ENCODE measurements around the gene UBD.

UBD gene

DNA sequence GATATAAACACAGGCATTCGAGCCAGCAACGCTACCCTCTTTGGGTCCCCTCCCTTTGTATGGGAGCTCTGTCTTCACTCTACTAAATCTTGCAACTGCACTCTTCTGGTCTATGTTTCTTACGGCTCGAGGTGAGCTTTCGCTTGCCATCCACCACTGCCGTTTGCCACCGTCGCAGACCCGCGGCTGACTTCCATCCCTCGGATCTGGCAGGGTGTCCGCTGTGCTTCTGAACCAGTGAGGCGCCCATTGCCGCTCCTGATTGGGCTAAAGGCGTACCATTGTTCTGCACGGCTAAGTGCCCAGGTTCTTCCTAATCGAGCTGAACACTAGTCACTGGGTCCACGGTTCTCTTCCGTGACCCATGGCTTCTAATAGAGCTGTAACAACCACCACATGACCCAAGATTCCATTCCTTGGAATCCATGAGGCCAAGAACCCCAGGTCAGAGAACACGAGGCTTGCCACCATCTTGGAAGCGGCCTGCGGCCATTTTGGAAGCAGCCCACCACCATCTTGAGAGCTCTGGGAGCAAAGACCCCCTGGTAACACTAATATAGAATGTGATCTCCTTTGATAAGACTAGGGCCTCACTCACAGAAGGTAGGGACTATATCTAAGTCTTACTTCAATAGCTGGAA is 973 bp downstream of the UBD start:
- no peak for DNase-seq

DNA sequence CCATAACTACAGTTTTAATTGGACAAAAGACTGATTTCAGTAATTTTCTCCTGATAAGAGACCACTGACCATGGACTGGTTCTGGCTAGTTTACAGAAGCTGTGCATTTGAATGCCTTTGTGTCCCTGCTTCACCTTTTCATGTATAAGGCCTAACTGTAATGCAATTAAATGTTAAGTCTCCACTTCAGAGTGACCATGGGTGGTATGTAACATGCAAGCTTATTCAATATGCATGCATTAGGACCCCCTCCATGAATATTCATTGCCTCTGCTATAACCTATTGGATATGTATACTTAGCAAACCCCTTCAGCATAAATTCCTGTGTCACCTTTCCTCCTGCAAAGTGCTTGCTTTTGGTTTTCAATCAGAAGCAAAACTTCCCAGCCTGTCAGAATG is 2.2 kb downstream of the UBD start:
- no peak for DNase-seq

DNA sequence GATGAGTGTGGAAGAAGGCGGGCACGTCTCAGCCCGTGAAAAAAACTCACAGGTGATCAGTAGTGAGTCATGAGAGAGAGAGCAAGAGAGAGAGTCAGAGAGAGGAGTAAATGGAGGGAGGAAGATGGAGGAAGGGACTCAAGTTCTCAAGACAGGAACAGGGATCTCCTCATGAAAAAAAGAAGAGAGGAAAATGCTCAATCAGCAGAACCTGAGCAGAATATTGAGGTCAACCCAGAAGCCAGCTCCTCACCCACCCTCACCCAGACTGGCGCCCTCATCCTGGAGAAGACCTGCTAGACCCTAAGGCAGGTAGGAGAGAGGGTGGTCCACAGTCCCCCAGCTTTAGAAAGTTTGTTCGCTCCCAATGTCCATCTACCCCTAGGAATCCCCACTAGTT is 4.8 kb downstream of the UBD start:
- DNase-seq: no peak

DNA sequence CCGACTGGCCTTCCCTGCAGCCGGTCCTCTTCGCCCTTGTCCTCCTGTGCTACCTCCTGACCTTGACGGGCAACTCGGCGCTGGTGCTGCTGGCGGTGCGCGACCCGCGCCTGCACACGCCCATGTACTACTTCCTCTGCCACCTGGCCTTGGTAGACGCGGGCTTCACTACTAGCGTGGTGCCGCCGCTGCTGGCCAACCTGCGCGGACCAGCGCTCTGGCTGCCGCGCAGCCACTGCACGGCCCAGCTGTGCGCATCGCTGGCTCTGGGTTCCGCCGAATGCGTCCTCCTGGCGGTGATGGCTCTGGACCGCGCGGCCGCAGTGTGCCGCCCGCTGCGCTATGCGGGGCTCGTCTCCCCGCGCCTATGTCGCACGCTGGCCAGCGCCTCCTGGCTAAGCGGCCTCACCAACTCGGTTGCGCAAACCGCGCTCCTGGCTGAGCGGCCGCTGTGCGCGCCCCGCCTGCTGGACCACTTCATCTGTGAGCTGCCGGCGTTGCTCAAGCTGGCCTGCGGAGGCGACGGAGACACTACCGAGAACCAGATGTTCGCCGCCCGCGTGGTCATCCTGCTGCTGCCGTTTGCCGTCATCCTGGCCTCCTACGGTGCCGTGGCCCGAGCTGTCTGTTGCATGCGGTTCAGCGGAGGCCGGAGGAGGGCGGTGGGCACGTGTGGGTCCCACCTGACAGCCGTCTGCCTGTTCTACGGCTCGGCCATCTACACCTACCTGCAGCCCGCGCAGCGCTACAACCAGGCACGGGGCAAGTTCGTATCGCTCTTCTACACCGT is 6.1 kb downstream of the UBD start:
- no peak for DNase-seq

DNA sequence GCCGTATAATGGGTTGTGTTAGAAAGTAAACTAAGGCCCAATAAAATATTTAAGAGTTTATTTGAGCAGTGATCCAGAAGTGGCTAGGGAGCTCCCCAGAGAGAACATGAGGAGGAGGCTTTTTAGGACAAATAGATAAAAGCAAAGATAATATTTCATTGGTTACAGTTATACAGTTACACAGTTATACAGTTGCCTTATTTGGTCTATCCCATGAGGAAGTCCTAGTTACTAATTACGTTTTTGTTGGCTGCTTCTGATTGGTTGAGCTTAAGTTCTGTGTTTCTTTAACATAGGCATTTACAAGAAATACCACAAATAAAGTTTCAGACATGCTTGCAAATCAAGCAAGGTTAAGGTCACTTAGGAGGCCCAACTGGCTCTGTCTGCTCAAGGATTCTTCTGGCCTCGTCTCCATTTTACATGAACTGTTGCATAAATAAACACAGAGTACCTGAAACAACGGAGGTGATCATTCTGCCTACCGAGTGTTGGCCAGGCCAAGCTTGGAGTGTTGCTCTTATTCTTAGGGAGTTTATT is 7.0 kb downstream of the UBD start:
- no peak for DNase-seq

DNA sequence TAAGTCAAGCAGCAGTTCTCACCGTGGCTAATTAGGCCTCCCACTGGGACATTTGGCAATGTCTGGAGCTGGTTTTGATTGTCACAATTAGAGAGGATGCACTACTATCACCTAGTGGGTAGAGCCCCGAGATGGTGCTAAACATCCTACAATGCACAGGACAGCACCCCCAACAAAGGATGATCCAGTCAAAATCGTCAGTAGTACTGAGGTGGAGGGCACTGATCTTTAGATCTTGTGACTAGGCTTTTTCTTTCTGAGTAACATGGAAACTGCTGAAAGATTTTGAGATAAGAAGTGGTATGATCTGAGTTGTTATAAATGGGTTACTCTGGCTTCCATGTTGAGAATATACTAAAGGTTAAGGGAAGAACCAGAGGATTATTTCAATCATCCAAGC is 12.0 kb downstream of the UBD start:
- DNase-seq: no peak

DNA sequence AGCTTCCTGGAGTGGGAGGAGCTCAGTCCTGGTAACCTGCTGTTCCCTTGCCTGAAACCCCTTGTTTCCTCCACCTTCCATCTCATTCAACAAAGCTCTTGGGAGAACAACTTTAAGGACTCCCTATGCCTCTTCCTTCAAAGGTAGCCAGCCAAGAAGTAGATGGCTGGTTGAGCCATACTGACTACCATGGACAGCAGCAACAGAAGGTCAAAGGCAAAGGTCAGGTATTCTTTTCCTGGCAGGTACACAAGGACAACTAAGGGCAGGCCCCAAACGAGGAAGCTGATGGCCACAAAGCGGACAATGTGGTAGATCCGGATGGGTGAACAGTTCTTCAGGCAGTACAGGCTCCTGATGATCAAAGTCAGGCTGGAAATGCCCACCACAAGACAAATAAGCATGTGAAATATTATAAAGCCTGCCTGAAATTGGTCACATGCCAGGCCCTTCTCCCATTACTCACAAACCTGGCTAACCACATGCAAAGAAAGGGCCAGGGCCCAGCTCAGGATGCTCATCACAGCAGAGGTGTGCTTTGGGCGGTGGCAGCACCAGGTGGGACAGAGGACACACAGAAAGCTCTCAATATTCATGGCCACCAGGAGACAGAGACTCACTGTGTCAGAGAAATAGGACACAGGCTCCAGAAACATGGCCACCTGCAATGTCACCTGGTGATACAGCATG is 21.7 kb downstream of the UBD start:
- no peak for DNase-seq

DNA sequence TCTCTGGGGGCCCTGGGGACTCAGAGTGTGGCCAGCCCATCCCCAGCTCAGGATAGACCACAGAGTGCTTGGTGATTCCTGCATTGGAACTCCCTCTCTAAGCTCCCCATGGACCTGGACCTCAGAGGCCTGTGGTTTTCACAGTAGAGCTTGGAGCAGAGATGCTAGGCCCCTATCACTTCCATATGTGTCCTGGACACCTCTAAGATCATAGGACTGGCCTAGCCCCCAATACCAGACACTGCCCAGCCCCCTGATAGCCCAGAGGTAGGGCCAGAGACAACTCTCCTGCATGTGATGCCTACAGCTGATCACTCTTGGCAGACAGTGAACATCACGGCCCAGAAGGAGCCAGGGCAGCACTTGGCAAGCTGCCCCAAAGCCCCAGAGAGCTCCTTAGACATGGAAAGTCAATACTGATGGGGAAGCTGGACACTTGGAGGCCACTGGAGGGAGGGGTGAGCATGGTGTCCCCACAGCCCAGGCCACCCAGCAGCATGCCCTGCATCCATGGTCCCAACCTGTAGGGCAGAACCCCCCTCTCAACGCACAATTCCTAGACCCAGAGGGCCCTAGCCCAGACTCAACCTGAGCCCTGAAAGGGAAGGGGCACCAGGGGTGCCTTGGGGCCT is 27.1 kb downstream of the UBD start:
- DNase-seq: no peak

DNA sequence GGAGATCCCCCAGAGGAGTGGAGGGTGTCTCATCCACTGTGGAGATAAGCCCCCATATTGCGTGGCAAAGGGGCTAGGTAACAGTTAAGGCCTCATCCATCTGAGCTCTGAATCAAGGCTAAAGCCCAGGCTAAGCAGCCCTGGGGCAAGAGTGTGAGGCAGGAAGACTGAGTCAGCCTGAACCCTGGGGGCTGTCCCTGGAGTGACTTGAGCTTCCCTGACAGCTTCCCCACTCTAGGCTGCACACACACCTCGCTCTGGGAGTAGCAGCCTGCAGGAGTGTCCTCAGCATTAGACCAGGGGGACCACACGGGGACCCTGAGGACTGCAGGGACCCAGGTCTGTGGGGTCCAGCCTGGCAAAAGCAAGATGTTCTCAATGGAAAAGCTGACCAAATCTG is 27.9 kb downstream of the UBD start:
- no peak for DNase-seq

DNA sequence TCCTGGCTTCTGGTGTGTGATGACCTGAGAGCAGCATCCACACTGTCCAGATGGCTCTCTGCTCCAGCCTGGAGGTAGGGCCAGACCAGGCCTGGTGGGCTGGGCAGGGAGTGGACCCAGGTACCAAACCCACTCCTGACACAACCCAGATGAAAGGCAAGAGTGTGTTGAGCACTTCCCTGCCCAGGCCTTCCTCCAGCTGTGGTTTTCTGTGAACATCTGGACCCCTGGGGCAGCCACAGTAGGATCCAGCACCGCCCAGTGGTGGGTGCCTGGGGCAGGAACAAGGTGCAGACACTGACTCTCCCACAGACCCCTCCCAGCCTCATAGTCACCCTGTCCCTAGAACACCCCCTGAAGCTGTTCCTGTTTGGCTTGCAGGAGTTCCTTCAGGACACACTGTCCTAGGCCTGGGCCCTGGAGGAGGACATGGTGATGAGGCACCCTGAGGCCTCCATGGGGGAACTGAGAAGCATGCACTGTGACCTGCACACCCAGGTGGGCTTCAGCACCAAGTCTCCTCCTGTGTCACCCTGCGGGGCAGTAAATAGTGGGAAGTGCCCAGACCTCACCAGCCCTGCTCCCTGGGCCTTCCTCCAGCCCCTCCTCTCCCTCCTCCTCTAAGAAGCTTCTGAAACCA is 28.7 kb downstream of the UBD start:
- no peak for DNase-seq

DNA sequence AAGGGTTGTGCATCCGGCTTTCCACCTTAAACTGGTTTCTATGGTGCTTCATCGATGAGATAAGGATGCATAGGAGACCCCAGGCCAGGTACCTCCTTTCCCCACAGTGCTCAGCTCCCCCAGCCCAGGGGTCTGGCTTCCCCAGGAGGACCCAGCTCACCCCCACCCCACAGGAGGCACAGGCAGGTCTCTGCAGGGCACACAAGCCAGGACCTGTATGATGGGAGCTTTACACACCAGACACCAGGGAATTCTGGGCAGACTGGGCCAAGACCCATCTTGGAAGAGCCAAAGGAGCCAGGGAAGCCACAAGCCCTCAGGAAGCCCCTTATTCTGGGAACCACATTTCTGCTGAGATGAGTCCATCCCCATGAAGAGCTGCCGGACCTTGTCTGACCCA is 29.6 kb downstream of the UBD start:
- no peak for DNase-seq

DNA sequence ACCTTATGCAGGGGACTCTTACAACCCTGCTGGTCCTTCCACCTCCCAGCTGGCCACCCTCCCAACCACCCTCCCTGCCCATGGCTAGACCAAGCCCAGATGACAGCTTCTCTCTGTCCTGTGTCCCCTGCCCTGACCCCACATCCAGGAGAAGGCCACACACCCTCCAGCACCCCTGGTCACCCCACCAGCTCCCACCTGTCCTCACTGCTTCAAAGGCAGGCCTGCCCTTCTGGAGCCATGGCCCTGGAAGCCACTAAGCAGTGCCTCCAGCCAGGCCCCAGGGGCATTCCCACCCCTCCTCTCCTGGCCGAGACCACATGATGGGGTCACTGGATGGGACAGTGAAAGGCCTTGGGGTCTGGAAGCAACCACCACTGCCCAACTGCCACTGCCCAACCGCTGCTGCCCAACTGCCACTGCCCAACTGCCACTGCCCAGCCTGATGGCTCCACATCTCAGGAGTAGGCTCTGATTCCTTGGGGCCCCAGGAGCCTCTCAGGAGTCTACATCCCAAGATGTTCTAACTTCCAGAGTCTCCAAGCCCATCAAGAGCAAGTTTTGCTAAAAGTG is 30.5 kb downstream of the UBD start:
- no peak for DNase-seq

DNA sequence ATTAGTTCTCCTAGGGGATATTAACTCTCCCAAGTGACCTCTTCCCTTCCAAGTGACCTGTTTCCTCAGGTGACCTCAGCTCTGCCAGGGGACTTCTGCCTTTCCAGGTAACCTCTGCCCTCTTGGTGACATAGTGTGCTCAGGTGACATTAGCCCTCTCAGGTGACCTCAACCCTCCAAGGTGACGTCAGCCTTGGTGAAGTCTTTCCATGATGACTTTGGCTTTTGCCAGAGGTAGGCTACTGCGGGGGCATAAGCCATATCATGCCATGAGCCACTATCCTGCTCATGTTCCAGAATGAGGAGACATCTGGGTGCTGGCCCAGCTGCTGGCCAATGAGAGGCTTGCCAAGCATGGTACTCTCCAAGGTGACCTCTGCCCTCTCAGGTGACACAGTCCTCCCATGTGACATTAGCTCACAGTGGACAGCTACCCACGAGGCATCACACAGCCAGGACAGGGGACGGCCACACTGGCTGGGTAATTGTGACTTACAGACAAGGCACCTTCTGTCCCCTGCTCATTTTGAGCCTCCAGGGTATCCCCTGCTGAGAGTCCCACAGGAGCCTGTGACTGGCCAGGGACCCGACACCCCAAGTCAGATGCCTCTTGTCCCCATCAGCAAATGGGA is 31.1 kb downstream of the UBD start:
- DNase-seq: no peak

DNA sequence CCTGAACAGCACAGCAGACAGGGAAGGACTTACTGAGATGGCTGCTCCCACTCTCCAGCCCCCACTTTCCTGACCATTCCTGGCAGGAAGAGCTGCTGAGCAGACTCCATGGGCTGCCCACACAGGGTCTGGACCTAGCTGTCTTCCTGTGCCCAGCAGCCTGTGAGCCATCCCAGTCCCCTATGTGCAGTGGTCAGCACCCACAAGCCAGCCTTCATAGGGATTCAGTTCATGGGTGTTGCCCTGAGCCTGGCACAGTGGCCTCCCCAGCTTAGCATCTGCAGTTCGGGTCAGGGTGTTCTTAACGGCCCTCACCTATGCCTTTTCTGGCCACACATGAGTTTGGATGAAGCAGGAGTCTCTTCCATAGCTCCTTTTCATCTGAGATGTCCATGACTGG is 32.0 kb downstream of the UBD start:
- no peak for DNase-seq

DNA sequence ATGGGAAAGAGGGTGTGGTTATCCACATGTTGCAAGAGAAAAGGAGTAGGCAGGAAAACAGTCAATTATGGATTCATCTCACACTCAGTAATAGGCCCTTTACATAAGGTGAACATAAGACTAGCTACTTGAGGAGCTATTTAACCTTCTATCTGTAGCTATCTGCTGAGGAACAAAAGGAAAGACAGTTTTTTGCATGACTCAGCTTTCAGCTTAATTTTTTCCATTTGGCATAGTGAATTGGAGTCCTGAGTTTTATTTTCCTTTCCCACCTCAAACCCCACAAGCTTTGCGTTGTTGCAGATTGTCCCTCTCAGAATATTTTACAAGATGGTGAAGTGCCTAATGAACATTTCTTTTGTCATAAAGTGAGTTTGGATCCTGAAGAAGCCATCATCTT is 32.4 kb downstream of the UBD start:
- DNase-seq: no peak

DNA sequence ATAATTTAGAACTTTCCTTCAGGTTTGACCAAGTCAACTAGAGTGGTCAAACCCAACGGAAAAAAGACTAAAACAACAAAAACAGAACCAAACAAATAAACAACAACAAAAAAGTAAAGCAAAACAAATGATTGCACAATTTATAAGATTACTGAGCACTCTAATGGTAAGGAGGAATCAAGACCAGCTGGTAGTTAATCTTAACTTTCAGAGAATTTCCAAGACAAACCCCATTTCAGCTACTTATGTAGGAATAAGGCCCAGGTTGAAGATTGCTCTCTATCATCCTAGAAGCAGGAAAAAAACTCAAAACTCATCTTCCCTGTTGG is 34.3 kb downstream of the UBD start:
- no peak for DNase-seq

DNA sequence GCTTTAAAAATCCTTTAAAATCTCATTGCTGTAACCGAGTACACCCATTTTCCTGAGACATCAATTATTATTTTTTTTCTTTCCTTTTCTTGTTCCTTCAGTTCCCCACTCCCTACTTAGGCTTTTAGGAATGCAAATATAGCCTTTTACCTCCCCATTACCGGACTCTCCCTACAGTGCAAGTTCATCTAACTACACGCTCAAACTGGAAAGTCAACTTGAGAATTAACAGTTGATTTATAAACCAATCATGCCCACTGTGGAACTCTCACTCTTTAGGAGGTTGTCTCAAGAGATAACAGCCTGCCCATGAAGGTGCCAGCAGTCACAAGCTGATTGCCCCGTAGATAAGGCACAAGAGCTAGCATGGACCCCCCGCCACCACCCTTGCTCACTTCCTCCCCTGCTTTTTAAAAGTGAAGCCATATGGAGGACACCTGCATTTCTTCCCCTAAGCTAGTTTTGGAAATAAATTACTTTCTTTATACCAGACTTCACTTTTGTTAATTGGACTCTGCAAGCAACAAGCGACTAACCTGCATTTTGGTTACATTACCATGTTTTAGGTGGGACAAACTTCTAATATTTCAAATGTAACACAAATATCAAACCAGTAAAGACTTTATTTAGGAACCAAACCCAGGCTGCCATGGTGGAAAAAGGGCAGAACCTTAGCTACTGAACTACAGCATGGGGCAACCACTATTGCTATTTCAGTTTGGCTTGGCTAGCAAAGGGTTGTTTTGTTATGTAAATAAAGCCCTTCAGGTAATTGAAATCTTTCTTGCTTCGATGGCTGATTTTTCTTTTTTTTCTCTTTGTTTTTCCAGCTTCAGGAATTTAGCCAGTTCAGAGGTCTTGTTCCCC is 34.9 kb downstream of the UBD start:
- no peak for DNase-seq

DNA sequence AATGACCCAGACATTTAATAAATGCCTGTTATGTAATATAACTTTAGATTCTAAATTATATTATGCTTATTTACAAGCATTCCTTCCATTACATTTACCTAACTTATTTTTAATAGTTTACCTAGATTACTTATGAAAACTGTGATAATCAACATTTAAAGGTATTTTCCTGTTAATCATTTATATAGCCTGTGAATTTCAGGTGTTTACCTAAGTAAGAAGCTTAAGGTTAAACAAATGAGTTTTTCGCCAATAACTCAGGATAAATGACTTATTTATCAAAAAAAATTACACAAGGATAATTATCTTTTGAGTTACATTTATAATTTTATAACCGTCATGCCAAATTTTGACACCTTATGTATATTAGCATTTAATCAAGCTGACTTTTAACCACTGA is 35.5 kb downstream of the UBD start:
- DNase-seq: no peak

DNA sequence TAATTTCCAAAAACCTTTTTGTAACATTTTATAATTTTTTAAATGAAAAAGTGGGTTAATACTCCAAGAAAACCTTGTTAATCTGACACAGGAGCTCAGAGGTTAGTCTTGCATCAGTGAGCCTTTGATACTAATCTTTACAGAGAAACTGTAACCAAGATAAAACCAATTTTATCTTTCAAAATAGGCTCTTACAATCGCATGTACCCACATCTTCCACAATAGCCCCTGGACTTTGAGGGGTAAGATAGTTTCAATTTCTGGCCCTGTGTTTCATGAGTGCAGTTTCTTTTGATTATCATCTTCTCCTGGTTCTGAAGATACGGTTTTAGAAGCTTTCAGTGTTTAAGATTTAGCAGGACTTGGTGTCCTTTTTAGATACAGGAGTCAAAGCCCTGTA is 37.3 kb downstream of the UBD start:
- no peak for DNase-seq

DNA sequence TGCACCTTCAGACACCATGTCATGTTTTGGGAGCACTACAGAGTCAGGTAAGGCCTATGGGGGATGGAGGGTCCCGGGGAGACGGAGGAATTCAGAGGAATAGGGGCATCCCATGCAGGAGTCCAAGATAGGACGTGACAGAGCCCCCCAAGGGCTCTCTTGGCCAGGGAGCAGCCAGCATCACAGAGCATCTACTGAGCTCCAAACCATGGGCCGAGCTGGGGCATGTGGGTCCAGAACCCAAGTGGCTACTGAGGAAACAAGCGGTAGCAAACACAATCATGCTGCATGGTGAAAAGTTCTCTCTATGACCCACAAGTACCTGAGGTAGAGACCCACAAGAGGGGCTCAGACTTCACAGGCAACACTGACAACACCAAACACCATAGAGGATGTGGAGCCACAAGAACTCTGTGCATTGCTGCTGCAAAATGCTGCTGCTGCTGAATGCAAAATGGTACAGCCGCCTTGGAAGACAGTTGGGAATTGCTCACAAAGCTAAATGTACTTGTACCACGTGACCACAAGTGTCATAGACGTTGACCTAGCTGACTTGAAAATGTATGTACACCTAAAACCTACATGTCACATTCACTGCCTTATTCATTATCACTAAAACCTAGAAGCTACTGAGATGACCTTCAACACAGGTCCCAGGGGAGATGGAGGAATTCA is 38.4 kb downstream of the UBD start:
- DNase-seq: no peak

DNA sequence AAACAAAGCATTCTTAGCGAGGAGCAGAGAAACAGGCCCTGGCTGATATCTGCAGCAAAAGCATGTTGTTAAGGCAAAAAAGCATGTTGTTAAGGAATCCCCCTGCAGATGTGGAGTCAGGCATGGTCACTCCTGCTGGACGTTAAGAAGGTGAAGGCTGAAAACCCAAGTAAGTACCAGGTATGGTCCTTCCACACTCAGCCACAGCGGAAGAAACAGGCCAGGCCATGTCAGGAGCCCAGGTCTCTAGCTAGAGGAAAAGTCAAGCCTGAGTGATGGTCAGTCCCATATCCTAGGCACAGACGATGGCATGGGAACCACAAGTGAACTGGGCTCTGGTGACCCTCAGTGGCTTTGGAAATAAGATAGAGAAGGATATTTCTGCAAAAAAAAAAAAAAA is 39.3 kb downstream of the UBD start:
- no peak for DNase-seq
